PC-9 (cell line): Measurements from ENCODE around the gene SHC3. TPM values are rescaled to one million over a fixed set of nuclear protein-coding genes. Genes with fewer than 3 reads are reported as not detected.

Experiments
- BruUV-seq: library from RNA; stranded (reverse); fragments of 400-500 nt; replicated peaks from 2 replicates; lab custom pipeline; 2021; lab: Mats Ljungman, UMichigan
- CTCF ChIA-PET: fragments of 300-600 bp; sonication (Branson Sonifier 250); formaldehyde crosslinking; loops from one replicate; lab custom pipeline; 2022; ENCODE audit warnings: antibody characterized with exemption; lab: Charles Lee
- POLR2A ChIA-PET: fragments of 300-600 bp; sonication (Branson Sonifier 250); formaldehyde crosslinking; loops from one replicate; lab custom pipeline; 2022; ENCODE audit warnings: antibody characterized with exemption; ENCODE audit not compliant: unreplicated experiment; lab: Charles Lee
- DNase-seq, 2 experiments: peaks; one replicate each; pipeline versions ENCODE4 v3.0.0 to v3.0.0-alpha.2; 2015 to 2022; ENCODE audit warnings: mixed read lengths in 1 of 2
- H2AFZ ChIP-seq: fragments of 200-600 bp; sonication (generic); 2 replicates; pipeline ENCODE4 v1.8.1; 2017; ENCODE audit warnings: antibody characterized with exemption
- H3F3A ChIP-seq: fragments of 200-600 bp; sonication (generic); 2 replicates; pipeline ENCODE4 v1.8.1; 2017; ENCODE audit warnings: antibody characterized with exemption, mild to moderate bottlenecking, low read depth; ENCODE audit not compliant: insufficient read depth
- H3K27ac ChIP-seq: fragments of 200-600 bp; sonication (generic); 2 replicates; pipeline ENCODE4 v1.6.1; 2016; ENCODE audit warnings: mixed run types
- H3K27me3 ChIP-seq: fragments of 200-600 bp; sonication (generic); 2 replicates; pipeline ENCODE4 v1.6.1; 2016; ENCODE audit warnings: low read depth, mixed run types; ENCODE audit not compliant: insufficient read depth
- H3K36me3 ChIP-seq: fragments of 200-600 bp; sonication (generic); 2 replicates; pipeline ENCODE4 v1.6.1; 2016; ENCODE audit warnings: low read depth, mixed run types
- H3K4me1 ChIP-seq: fragments of 200-600 bp; sonication (generic); replicated peaks from 2 replicates; pipeline ENCODE4 v1.6.1; 2016; ENCODE audit warnings: mixed run types; ENCODE audit not compliant: insufficient read depth
- H3K4me2 ChIP-seq: fragments of 200-600 bp; sonication (generic); 2 replicates; pipeline ENCODE4 v1.6.1; 2017; ENCODE audit warnings: mixed run types
- H3K4me3 ChIP-seq: fragments of 200-600 bp; sonication (generic); 2 replicates; pipeline ENCODE4 v1.6.1; 2016; ENCODE audit warnings: mixed run types
- H3K79me2 ChIP-seq: fragments of 200-600 bp; sonication (generic); 2 replicates; pipeline ENCODE4 v1.6.1; 2017; ENCODE audit warnings: low read depth, mixed run types
- H3K9me2 ChIP-seq: fragments of 200-600 bp; sonication (generic); 2 replicates; pipeline ENCODE4 v1.8.1; 2017; ENCODE audit warnings: mild to moderate bottlenecking; ENCODE audit not compliant: insufficient read depth
- H3K9me3 ChIP-seq: fragments of 200-600 bp; sonication (generic); 2 replicates; pipeline ENCODE4 v1.8.1; 2016; ENCODE audit warnings: low read depth; ENCODE audit not compliant: insufficient read depth
- H4K20me1 ChIP-seq: fragments of 200-600 bp; sonication (generic); 2 replicates; pipeline ENCODE4 v1.8.1; 2017; ENCODE audit not compliant: insufficient read depth
- EZH2 ChIP-seq: fragments of 200-600 bp; sonication (generic); IDR thresholded peaks from 2 replicates; pipeline ENCODE4 v1.8.0; 2017; ENCODE audit warnings: antibody characterized with exemption, low read depth
- intact Hi-C: fragments of 100-400 bp; cut with micrococcal nuclease; formaldehyde crosslinking; loops from one replicate; pipeline ENCODE4 v1.10.0; 2022; ENCODE audit not compliant: unreplicated experiment
- total RNA-seq: library from RNA; stranded (reverse); gene quantifications from 2 replicates; pipeline ENCODE4 v1.2.3, GENCODE V29; 2021
- TF ChIP-seq, protein P1 (sequence below): fragments of 200-600 bp; sonication (generic); conservative IDR thresholded peaks from 2 replicates; pipeline ENCODE4 v1.6.1; 2017; ENCODE audit warnings: mixed run types, antibody characterized with exemption, mild to moderate bottlenecking, moderate library complexity

The SHC3 gene
- total RNA-seq, 1 experiment from 2014 or later: 15.9 TPM

DNA sequence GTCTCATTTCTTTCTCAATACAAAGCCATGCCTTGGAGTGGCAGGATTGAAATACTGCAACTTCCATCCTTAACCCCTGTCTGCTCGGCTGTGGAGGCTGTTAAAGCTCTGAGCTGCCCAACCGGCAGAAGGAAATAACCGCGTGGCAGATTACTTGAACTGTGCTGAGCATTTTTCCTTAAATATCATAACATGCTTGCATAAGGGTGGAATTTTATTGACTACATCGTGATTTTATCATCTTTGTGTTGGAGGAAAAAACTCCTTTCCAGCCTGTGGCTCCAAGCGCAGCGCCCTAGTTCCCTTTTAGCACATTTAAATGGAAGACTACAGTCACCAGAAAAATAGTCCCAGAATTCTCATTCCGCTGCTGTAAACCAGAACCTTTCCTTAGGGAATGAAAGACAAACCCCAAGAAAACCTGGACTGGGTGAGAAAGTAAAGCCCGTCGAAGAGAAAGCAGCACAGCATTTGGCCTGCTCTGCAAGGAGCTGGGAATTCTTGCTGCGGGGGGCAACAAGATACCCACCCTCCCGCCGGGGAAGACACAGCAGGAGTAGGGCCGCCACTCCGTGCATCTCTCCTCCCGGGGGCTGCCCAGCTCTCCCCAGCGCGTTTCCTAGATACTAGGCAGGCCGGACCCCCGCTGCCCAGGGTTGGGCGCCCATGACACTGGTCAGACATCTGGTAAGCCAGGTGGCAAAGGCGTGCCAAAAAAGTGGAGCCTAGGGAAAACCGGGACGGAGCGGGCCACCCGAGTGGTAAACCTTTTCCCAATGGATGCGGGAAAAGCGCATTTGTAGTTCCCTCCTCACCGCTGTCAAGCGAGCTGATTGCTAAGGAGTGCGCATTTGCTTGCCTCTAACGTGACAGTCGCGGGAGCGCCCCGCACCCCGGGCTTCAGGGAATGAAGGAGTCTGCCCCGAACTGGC is 1.3 kb downstream of the SHC3 start:
- ChIA-PET POLR2A (no interaction called here), CTCF (interaction anchor here (1.0 kb wide), 1 partner anchor 102 kb away, joined by 3 read pairs; no protein-coding TSS in a partner anchor)
- BruUV-seq: TSS peak; percentile 5
- Histone ChIP-seq H3K36me3 (no peaks in the 10 kb centered on the region), H3K27ac (no peak overlapping the region), H3F3A (peaks cover 17% of the 10 kb centered on the region), H3K4me2 (peak overlapping the region; percentile 96), H3K4me1 (peaks cover 34% of the 10 kb centered on the region), H3K9me2 (no peaks in the 10 kb centered on the region), H4K20me1 (no peaks in the 10 kb centered on the region), H3K79me2 (0 out of 2 replicates have a peak, but pooled peaks cover 12% of the 10 kb centered on the region), H2AFZ (peak overlapping the region; percentile 79), H3K27me3 (no peaks in the 10 kb centered on the region), H3K9me3 (no peaks in the 10 kb centered on the region), H3K4me3 (peak overlapping the region; percentile 62)
- DNase-seq: peak in 1 of 2 experiments; percentile 39
- intact Hi-C loops: no loop called here
- TF ChIP-seq EZH2: no peak
- TF ChIP-seq, protein P1, sequence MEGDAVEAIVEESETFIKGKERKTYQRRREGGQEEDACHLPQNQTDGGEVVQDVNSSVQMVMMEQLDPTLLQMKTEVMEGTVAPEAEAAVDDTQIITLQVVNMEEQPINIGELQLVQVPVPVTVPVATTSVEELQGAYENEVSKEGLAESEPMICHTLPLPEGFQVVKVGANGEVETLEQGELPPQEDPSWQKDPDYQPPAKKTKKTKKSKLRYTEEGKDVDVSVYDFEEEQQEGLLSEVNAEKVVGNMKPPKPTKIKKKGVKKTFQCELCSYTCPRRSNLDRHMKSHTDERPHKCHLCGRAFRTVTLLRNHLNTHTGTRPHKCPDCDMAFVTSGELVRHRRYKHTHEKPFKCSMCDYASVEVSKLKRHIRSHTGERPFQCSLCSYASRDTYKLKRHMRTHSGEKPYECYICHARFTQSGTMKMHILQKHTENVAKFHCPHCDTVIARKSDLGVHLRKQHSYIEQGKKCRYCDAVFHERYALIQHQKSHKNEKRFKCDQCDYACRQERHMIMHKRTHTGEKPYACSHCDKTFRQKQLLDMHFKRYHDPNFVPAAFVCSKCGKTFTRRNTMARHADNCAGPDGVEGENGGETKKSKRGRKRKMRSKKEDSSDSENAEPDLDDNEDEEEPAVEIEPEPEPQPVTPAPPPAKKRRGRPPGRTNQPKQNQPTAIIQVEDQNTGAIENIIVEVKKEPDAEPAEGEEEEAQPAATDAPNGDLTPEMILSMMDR: no peak

GRCh38 chr9:89175828-89176261 is 2.8 kb downstream of the SHC3 start:
- POLR2A ChIA-PET: interaction anchor here (0.7 kb wide), 1 partner anchor 38 kb away, joined by 4 read pairs; no protein-coding TSS in a partner anchor
- H2AFZ ChIP-seq: no peak overlapping the region
- no peaks in the 10 kb centered on the region for H3K9me2 ChIP-seq
- no peaks in the 10 kb centered on the region for H4K20me1 ChIP-seq
- no peaks in the 10 kb centered on the region for H3K36me3 ChIP-seq
- no peak overlapping the region for H3K27ac ChIP-seq
- H3K4me1 ChIP-seq: peaks cover 30% of the 10 kb centered on the region
- no peak overlapping the region; the same call in 1 of the 2 replicates for H3K4me3 ChIP-seq
- H3K4me2 ChIP-seq: peak overlapping the region; percentile 96
- 0 out of 2 replicates have a peak, but pooled peaks cover 12% of the 10 kb centered on the region for H3K79me2 ChIP-seq
- TF ChIP-seq, protein P1: no peak
- TF ChIP-seq EZH2: no peak
- peaks cover 17% of the 10 kb centered on the region for H3F3A ChIP-seq
- CTCF ChIA-PET: no interaction called here
- no peaks in the 10 kb centered on the region for H3K27me3 ChIP-seq
- H3K9me3 ChIP-seq: no peaks in the 10 kb centered on the region
- BruUV-seq: no TSS peak
- intact Hi-C loops: no loop called here
- no peak for DNase-seq

- intact Hi-C loops: no loop called here
Measured at GRCh38 chr9:89174291-89174690, 4.3 kb downstream of the SHC3 start.

More at GRCh38 chr9:89174291-89174690, 4.3 kb downstream of the SHC3 start:
- TF ChIP-seq EZH2: no peak
- TF ChIP-seq, protein P1: no peak
- Histone ChIP-seq H3K9me3 (no peaks in the 10 kb centered on the region), H3K27ac (no peak overlapping the region), H3K79me2 (0 out of 2 replicates have a peak, but pooled peaks cover 12% of the 10 kb centered on the region), H3K4me1 (peaks cover 23% of the 10 kb centered on the region), H3K36me3 (no peaks in the 10 kb centered on the region), H3F3A (peaks cover 8% of the 10 kb centered on the region), H3K4me3 (no peak overlapping the region), H2AFZ (no peak overlapping the region), H3K4me2 (no peak overlapping the region), H3K27me3 (no peaks in the 10 kb centered on the region), H4K20me1 (no peaks in the 10 kb centered on the region), H3K9me2 (no peaks in the 10 kb centered on the region)
- CTCF ChIA-PET: no interaction called here
- DNase-seq: no peak
- POLR2A ChIA-PET: interaction anchor here (0.6 to 0.7 kb wide), 3 partner anchors 36 to 169 kb away, joined by 3 to 6 read pairs (median 5); no protein-coding TSS in a partner anchor
- no TSS peak for BruUV-seq
